NCI-H2227 (cell line): ENCODE results near the gene ENPP3.

Experiments
- DNase-seq: peaks from one replicate; lab custom pipeline; 2025; ENCODE audit not compliant: unreplicated experiment; lab: John Stamatoyannopoulos, UW

Gene ENPP3

DNA sequence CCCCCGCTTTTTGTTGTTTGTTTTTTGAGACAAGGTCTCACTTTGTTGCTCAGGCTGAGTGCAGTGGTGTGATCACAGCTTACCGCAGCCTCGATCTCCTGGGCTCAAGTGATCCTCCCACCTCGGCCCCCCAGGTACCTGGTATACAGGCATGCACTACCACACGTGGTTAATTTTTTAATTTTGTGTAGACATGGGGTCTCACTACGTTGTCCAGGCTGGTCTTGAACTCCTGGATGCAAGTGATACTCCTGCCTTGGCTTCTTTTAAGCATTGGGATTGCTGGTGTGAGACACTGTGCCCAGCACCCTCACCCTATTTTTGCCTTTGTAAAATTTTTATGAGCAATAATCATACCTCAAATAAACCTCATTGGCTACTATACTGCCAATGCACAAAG is 5.5 kb downstream of the ENPP3 start:
- DNase-seq, result no peak

DNA sequence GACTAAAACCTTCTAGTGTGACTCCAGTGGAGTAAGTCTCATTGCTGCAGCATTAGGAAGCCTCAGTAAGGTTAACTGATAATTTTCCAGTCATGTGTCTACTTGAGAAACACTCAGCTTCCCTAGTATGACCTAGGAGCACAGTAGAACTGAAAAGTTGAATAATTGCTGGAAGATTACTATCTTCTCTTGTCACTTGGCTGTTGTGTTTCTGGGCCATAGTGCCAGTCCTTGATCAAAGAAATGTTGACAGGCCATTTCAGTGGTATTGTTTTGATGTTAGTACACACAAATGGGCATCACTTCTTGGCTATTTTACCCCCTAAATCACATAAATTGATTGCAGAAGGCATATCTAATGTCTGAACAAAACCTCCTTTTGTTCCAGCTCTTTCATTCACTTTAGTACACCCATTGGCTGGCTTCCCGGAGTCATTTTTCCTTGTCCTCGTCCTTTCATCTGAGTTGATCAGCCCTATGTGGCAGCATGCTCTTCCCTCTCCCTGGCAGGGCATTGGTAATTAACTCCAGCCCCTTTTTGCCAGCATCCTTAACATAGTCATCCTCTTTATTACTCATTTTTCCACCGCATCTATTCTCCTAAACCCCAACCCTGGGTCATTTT is 6.0 kb downstream of the ENPP3 start:
- DNase-seq, result no peak

DNA sequence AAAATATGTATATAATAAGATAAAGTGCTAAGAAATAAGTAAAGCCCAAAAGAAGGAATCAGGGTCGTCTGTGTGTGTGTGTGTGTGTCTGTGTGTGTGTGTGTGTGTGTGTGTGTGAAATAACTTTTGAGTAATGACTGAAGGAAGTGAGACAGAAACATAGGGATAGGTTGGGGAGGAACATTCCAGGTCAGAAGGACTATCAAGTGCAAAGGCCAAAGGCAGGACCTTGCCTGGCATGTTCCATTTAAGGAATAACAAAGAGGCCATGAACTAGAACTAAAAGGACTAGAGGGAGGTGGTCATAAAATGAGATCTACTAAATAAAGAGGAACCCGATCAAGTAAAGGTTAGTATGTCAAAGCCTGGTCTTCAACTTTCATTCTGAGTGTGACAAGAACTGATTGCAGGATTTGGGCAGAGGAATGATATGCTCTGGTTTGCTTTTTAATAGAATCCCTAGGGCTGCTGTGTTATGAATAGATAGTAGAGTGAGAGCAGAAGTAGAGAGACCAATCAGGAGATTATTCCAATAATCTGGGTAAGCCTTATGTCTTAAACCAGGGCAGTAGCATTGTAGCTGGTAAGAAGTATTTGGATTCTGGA is 6.9 kb downstream of the ENPP3 start:
- no peak for DNase-seq

DNA sequence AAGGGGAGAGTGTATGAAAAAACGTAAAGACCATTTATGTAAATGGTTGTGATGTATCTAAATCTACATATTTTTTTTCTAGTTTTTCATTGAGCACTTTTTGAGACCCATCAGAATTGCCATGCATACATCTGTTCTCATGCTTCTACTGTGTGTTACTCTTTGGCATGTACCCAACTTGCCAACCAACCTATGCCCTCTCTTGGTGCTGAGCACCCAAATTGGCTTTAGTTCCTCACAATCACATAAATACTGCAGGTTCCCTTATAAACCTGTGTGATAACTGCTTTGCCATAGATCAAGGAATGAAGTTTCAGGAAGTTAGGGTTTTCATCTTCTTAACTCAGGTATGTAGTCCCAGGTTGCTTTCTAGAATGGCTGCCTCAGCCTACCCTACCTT is 7.8 kb downstream of the ENPP3 start:
- DNase-seq, result no peak

DNA sequence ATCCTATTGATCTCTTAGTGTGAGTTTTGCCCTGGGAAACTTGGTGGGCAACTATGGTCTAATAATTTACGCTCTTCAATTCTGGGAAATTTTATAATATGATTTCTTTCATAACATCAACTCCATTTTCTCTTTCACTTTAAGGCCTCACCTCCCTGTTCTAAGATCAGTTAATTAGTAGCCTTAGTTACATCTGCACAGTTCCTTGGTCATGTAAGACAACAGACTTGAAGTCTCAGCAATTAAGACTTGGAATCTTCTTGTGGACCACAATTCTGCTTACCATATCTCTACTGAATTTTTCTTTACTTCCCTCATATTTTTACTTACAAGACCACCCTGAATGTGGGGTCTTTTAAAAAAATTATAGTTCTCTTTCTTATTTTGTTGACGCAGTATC is 8.7 kb downstream of the ENPP3 start:
- no peak for DNase-seq

DNA sequence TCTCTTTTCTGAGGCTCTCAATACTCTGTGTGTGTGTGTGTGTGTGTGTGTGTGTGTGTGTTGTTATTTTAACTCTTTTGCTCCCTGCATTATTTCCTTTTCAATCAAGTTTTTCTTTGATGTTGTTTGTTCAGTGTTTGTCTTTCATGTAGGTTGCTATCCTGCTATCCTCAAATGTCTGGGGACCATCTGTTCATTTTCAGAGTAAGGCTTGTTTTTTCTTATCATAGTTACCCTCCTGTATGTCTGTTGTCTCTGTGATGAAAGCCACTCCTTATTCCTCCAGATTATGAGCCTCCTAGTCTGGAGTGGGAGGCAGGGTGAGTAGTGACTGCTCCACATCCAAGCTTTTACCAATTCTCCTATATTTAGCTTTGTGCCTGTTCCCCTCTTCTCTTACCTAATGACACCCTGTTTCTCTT is 9.2 kb downstream of the ENPP3 start:
- DNase-seq, result no peak

DNA sequence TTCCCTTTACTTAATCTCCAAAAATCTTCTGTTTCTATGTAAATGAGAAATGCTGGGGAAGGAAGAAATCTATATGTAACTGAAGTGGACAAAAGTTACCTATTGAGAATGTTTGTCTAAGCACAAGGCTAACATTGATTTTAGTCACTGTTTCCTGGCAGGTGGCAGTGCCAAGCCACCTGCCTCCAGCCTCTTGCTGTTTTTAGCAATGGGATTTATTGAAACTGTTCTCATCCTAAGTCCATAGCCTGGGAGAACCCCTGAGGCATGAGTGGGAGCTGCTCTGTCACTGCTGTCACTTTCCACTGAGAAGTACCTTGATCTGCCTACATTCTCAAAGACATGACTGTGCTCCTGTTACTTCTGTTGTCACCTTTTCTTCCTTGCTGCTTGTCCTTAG is 14.7 kb downstream of the ENPP3 start:
- no peak for DNase-seq

DNA sequence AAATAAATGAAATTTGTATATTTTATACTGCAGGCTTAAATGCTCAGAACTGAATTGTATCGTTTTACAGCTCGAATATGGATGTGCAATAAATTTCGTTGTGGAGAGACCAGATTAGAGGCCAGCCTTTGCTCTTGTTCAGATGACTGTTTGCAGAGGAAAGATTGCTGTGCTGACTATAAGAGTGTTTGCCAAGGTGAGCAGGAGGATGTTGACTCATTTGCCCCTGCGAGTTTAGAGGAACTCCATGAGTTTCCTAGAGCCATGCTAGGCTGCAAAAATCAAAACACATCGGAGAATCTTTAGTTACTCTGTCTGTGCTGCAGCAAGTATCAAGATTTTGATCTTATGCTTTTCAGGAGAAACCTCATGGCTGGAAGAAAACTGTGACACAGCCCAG is 15.4 kb downstream of the ENPP3 start:
- DNase-seq, result no peak

DNA sequence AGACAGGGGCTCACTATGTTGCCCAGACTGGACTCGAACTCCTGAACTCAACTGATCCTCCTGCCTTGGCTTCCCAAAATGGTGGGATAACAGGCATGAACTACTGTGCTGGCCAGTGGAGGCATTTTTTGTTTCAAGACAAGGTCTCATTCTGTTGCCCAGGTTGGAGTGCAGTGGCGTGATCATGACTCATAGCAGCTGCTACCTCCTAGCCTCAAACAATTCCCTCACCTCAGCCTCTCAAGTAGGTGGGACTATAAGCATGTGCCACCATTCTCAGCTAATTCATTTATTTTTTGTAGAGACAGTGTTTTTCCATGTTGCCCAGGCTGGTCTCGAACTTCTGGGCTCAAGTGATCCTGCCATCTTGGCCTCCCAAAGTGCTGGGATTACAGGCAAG is 17.2 kb downstream of the ENPP3 start:
- DNase-seq, result no peak

DNA sequence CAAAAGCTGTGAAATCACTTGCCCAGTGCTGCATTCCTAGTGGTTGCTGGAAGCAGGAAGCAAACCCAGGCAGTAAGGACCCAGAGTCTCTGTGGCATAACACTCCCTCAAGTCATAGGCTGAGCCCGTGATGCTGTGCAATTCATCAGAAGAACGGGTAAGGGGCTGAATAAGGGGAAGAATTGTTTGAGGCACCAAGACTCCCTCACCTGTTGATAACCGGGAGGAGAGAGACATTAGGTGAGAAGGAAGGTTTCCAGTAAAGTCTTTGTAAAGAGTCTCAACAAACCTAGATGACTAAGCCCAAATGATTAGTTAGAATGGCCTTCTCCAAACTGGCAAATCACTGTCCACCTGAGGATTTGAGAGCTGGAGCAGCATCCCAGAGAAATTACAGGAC is 18.3 kb downstream of the ENPP3 start:
- no peak for DNase-seq

DNA sequence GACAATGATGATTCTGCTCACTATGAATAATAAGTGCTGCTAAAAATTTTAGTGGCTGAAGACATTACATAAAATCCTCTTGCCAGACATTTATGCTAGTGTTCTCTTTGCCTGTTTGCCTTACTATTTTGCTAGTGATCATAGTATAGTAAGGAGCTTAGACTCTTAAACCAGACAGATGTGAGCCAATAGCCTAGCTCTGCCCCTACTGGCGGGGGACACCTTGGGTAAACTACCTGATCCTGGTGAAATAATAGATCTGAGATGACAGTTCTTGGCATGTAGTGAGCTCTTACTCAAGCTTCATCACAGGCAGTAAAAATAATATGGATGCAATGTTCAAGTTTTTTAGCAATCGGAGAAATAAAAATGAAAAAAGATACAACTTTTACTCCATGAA is 18.8 kb downstream of the ENPP3 start:
- no peak for DNase-seq

DNA sequence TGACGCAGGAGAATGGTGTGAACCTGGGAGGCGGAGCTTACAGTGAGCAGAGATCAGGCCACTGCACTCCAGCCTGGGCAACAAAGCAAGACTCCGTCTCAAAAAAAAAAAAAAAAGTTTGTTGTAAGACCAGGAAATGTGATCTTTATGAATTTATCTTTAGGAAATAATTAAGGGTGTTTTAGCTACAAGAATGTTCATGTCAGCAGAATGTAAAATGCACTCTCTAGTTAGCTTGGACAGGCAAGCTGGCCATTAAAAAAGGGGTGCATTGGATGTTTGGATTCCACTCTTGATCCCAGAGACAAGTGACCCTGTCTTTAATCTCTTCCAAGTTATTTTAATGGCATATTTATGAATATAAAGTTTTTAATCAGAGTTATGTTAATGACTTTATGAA is 19.6 kb downstream of the ENPP3 start:
- DNase-seq, result no peak

DNA sequence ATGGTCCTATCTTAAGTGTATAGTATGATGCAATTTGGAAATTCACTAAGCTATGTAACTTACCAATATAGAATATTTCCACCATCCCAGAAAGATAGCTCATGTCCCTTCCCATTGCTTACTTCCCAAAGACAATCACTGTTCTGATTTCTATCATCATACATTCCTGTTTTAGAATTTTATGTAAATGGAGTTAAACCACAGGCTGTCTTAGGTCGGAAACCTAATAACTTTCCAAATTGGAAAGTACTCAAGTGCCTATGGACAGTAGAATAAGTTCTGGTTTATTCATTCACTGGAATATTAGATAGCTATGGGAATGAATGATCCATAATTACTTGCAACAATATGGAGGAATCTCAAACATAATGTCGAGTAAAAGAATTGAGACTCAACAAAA is 20.1 kb downstream of the ENPP3 start:
- no peak for DNase-seq

DNA sequence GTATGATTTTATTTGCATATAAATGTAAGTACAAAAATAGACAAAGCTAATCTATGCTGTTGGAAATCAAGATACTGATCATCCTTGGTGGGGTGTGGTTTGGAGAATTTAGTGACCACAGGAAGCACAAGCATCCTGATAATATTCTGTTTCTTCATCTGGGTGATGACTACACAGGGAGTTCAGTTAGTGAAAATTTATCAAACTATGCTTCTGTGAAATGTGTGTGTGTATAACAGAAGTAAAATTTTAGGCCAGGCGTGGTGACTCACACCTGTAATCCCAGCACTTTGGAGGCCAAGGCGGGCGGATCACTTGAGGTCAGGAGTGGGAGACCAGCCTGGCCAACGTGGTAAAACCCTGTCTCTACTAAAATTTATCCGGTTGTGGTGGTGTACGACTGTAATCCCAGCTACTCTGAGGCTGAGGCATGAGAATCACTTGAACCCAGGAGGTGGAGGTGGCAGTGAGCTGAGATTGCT is 20.6 kb downstream of the ENPP3 start:
- DNase-seq, result no peak

DNA sequence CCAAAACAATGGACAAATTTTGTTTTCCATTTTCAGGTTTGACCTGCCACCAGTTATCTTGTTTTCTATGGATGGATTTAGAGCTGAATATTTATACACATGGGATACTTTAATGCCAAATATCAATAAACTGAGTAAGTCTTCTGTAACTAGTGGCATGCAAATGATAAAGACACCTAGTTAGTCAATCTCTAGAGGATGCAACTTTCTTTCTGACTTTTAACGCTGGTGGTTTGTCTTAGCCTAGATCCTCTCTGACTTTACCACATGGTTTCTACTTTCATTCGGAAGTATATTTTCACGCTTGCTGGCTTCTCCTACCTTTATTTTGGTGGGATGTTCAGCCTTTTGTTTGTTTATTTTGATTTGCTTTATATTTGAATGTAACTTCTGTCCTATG is 21.2 kb downstream of the ENPP3 start:
- DNase-seq, result no peak

DNA sequence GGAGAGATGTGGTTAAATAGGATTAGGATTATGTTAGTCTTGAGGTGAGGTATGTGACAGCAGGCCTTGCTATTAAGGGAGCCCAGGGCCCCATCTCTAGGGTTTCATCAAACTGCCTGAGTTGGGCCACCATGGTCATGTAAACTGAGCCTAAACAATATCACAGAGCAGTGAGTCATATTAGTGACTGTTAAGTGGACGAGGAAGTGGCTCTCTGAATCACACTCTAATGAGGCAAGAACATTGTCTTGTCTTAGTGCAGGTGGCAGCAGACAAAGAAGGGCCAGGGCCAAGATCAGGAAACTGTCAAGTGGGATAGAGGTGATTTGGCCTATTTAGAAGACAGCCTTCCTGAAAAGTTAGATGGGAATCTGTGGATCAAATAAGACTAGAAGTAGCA is 23.1 kb downstream of the ENPP3 start:
- no peak for DNase-seq

DNA sequence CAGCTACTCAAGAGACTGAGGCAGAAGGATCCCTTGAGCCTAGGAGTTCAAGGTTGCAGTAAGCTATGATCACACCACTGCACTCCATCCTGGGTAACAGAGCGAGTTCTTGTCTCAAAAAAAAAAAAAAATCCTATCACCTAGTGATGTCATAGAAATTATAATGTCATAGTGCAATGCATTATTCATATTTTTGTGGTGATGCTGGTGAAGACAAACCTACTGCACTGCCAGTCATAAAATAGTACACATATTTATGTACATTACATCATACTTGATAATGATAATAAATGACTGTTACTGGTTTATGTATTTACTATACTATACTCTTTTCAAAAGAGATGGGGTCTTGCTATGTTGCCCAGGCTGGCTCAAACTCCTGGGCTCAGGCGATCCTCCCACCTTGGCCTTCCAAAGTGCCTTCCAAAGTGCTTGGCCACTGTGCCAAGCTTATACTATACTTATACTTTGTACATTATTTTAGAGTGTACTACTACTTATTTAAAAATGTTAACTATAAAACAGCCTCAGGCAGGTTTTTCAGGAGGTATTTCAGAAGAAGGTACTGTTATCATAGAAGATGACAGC is 26.6 kb downstream of the ENPP3 start:
- no peak for DNase-seq

DNA sequence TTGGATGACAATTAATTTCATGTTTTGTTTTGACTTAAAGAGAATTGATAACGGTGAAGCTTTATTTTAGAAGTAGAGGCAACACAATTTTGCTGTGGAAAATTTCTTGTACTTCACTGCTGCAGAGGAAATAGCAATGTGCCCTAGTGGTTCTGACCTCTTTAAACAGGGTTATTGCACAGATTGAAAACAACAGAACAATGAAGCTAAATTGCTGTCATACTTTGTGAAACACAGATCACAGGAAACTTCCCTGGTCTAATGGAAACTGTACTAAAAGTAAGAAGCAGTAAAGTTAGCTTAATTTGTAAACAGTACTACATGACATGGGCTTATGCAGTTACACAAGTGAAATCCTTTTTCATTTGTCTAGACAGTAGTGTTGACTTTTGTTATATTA is 32.8 kb downstream of the ENPP3 start:
- no peak for DNase-seq

DNA sequence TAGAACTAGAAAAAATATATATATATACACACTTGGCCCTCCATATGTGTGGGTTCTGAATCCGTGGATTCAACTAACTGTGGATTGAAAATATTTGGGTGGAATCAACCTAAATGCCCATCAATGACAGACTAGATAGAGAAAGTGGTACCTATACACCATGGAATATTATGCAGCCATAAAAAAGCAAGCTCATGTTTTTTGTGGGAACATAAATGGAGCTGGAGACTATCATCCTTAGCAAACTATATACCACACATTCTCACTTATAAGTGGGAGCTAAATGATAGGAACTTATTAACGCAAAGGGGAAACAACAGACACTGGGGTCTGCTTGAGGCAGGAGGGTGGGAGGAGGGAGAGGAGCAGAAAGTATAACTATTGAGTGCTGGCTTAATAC is 36.1 kb downstream of the ENPP3 start:
- no peak for DNase-seq

DNA sequence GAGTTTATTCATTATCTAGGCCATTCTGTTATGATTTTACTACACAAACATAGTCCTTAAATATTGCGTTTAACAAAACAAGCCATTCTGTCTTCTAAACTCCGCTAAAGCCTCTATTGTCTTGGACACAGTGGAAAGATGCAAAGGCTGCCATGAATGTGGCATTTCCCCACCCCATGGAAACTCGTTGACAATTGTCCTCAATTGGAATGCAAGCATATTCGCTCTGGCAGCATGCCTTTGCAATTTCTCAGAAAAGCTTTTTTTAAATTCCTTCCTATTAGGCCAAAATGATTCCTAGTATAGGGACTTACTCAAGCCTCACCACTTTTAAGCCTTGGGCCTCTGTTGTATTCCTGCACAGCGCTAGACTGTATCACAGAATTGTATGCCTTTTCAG is 41.3 kb downstream of the ENPP3 start:
- DNase-seq, result no peak

DNA sequence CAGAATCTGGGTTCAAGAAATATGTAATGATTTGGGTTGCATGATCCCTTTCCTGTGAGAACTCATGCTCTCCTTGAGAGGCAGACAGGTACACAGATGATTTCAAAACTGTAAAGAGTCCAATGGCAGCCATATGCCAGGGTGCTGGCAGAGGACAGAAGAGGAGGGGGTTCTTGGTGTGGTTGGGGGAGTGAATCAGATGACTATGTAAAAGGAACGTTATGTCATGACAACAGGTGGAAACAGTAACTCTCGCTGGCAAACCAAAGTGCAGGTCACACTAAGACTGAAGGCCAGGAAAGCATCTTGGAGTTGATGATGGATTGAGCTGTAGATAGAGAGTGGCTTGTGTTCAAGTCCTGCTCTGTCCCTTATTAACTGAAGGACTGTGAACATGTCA is 43.8 kb downstream of the ENPP3 start:
- no peak for DNase-seq

DNA sequence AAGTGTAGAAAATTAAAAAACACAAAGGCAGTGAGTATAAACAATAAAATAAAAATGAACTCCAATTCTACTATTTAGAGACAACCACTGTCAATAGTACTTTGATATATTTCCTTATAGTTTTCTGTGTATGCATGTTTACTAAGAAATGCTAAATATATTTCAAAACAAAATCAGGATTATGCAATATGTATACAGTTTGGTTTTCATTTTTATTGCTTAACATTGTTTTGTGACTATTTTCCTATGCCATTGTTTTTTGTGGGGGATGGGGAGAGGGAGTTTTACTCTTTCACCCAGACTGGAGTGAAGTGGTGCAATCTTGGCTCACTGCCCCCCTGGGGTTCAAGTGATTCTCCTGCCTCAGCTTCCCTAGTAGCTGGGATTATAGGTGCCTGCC is 44.5 kb downstream of the ENPP3 start:
- DNase-seq, result no peak

DNA sequence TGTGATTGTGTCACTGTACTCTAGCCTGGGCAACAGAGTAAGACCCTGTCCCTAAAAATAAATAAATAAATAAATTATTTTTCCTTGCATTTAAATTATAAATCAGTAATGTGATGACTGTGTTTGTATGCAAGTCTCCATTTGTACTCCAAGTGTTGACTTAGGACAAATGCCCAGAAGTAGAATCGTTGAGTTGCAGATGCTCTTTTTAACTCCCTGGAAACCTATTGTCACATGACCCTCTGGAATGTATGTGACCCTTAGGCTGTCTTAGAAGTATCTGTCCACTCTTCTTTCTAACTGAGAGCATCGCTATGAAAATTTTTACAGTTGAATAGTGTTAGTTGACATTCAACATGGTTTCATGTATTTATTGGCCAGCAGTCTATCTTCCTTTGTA is 45.3 kb downstream of the ENPP3 start:
- DNase-seq, result no peak
